NB4 (cell line): Measurements from ENCODE around the gene SHISA4.

Experiments
- CTCF ChIP-seq: IDR thresholded peaks from one replicate; pipeline ENCODE4 v1.5.1; 2012; ENCODE audit warnings: low read depth, low read length
- POLR2A ChIP-seq: IDR thresholded peaks from 2 replicates; pipeline ENCODE4 v1.6.1; 2011; ENCODE audit warnings: mild to moderate bottlenecking; ENCODE audit not compliant: insufficient read length; ENCODE audit errors: extremely low read depth

GRCh38 chr1:201921952-201922558, 33.4 kb downstream of the SHISA4 start:
- no peak for TF ChIP-seq CTCF
- no peak for TF ChIP-seq POLR2A
